Keratinocyte (primary cell): Measurements from ENCODE around the gene MAEA.

Experiments
- EZH2 ChIP-seq: IDR thresholded peaks from one replicate; pipeline ENCODE4 v1.6.1; 2012; ENCODE audit warnings: inconsistent platforms, mild to moderate bottlenecking, low read length, moderate library complexity
- TF ChIP-seq, protein P1 (sequence below), 3 experiments: IDR thresholded peaks in 1 of 3; conservative IDR thresholded peaks in 1 of 3; optimal IDR thresholded peaks in 1 of 3; 2 replicates in 2 of 3; 3 replicates in 1 of 3; pipeline versions ENCODE3 to v1.5.1; 2011; ENCODE audit warnings: low read length in 3 of 3, mild to moderate bottlenecking in 3 of 3, moderate library complexity in 2 of 3, control low read depth in 1 of 3, inconsistent platforms in 1 of 3; ENCODE audit not compliant: insufficient read depth in 2 of 3; ENCODE audit errors: extremely low read depth in 1 of 3

DNA sequence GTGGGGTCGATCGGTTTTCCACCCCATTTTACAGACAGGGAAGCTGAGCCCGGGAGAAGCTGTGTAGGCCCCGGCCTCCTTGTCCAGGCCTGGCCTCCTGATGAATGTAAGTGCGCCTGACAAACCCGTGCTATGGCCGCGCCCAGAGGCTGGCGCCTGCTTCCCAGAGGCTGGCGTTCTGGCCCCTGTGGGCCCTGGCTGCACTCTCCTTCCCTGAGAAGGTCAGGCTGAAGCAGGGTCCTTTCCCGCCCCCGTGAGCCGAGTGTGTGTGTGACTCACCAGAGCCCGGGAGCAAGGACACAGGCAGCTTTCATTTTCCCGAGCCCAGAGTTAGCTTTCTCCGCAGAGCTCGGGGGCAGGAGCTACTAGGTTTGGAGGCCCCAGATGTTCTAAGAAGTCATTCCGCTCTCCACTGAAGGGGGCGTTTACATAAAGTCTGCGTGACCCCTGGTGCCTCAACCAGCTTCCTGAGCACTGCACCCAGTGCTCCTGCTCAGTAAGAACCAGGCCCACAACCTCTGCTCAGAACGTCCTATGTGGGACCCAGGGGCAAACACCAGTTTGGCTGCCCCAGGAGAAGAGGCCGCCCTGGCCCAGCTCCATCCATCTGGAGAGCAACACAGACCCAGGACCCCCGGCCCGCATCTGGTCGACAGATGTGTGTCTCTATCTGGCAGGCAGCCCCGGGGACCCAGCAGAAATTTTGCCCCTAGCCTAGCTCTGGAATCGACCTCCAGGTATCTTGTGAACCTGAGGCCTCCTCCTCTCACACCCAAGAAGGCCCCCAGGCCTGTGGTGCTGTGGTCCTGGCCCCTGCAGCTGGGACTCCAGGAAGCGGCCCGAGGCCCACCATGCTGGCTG, 71.0 kb downstream of the MAEA start:
- TF ChIP-seq, protein P1, sequence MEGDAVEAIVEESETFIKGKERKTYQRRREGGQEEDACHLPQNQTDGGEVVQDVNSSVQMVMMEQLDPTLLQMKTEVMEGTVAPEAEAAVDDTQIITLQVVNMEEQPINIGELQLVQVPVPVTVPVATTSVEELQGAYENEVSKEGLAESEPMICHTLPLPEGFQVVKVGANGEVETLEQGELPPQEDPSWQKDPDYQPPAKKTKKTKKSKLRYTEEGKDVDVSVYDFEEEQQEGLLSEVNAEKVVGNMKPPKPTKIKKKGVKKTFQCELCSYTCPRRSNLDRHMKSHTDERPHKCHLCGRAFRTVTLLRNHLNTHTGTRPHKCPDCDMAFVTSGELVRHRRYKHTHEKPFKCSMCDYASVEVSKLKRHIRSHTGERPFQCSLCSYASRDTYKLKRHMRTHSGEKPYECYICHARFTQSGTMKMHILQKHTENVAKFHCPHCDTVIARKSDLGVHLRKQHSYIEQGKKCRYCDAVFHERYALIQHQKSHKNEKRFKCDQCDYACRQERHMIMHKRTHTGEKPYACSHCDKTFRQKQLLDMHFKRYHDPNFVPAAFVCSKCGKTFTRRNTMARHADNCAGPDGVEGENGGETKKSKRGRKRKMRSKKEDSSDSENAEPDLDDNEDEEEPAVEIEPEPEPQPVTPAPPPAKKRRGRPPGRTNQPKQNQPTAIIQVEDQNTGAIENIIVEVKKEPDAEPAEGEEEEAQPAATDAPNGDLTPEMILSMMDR (optimal IDR thresholded peaks at IDR 0.05 in 1 of 3, IDR thresholded peaks at IDR 0.05 in 1 of 3, conservative IDR thresholded peaks at IDR 0.05 in 1 of 3; ENCODE audit: extremely low read depth in 1 of 3, insufficient read depth in 2 of 3, low read length in 3 of 3): no peak
- TF ChIP-seq EZH2: no peak
